ENCODE data around the gene SHMT2.

- TF ChIP-seq CTCF (conservative IDR thresholded peaks at IDR 0.05) (no peak), EZH2 (IDR thresholded peaks at IDR 0.05; ENCODE audit: low read depth) (no peak)
Observed at GRCh38 chr12:57242329-57242690, 12.8 kb downstream of the SHMT2 start.

Measured in PC-9 (cell line).